Prostate gland (tissue), 2 donors: Measurements from ENCODE around the gene DDX47. TPM values are rescaled to one million over a fixed set of nuclear protein-coding genes. Genes with fewer than 3 reads are reported as not detected.
A peak's percentile ranks its signal among the peaks of the same experiment; 100 is the strongest.

Experiments
- DNase-seq: peaks from one replicate; pipeline ENCODE4 v3.0.0-alpha.2; 2019; ENCODE audit warnings: low spot score
- H3K27ac ChIP-seq, 2 donors: fragments of 200-600 bp; sonication (generic); 2 replicates each; pipeline ENCODE4 v1.5.1; 2017 to 2019
- H3K27me3 ChIP-seq: fragments of 200-600 bp; sonication (generic); replicated peaks from 2 replicates; pipeline ENCODE4 v1.5.1; 2019; ENCODE audit not compliant: insufficient read depth
- H3K36me3 ChIP-seq, 2 donors: fragments of 200-600 bp; sonication (generic); 1 replicate in 1 of 2; 2 replicates in 1 of 2; pipeline versions ENCODE4 v1.5.1 to v1.8.1; 2017 to 2019
- H3K4me1 ChIP-seq: fragments of 200-600 bp; sonication (generic); replicated peaks from 2 replicates; pipeline ENCODE4 v1.5.1; 2019
- H3K4me3 ChIP-seq, 2 donors: fragments of 200-600 bp; sonication (generic); 2 replicates each; pipeline ENCODE4 v1.5.1; 2017 to 2019
- H3K9me3 ChIP-seq: fragments of 200-600 bp; sonication (generic); 2 replicates; pipeline ENCODE4 v1.5.1; 2017
- CTCF ChIP-seq, 4 experiments: fragments of 200-600 bp in 2 of 4; fragments of 450-650 bp in 2 of 4; sonication (generic) in 2 of 4; IDR thresholded peaks; 1 replicate in 3 of 4; 2 replicates in 1 of 4; pipeline ENCODE4 v1.5.1; 2016 to 2019; ENCODE audit warnings: antibody characterized with exemption in 4 of 4, mild to moderate bottlenecking in 2 of 4, moderate library complexity in 2 of 4
- POLR2A ChIP-seq: fragments of 450-650 bp; IDR thresholded peaks from one replicate; pipeline ENCODE4 v1.6.1; 2016; ENCODE audit warnings: antibody characterized with exemption, mild to moderate bottlenecking
- POLR2AphosphoS5 ChIP-seq: sonication (generic); formaldehyde crosslinking; IDR thresholded peaks from one replicate; pipeline ENCODE4 v1.6.1; 2017; ENCODE audit warnings: antibody characterized with exemption
- WGBS: methylation state at CpG from one replicate; pipeline ENCODE4 v1.1.5; 2018; 5-methylcytosine and 5-hydroxymethylcytosine counted together
- intact Hi-C: fragments of 100-400 bp; cut with DNase I; formaldehyde crosslinking; loops from one replicate; pipeline ENCODE4 v1.14.2; 2022
- total RNA-seq, 2 donors: library from RNA; depleted of rRNA; stranded (reverse); fragments of >200 nt; gene quantifications; one replicate each; pipeline ENCODE4 v1.1.0, GENCODE V29; 2016

DDX47 gene
- 10 to 100 TPM; 44.6 to 74.8 TPM for total RNA-seq

- peak within 1 kb of the TSS; percentile 57 to 67 for H3K27ac ChIP-seq
- peaks cover 5% of the 10 kb centered on the region for H3K4me1 ChIP-seq
- peak within 1 kb of the TSS; percentile 54 to 73 for H3K4me3 ChIP-seq
- no peaks in the 10 kb centered on the region for H3K9me3 ChIP-seq
- TF ChIP-seq POLR2A (peak; percentile 43), CTCF (IDR thresholded peaks at IDR 0.05) (peak; percentile 83 to 99 (median 99)), POLR2AphosphoS5 (peak; percentile 97)
- no peaks in the 10 kb centered on the region for H3K27me3 ChIP-seq
- H3K36me3 ChIP-seq: no peaks in the 10 kb centered on the region
- 3% methylated on average over 35 of the region's 35 CpGs for WGBS
- intact Hi-C loops: no loop called here
- DNase-seq: peak; percentile 94
Measured at GRCh38 chr12:12813120-12814101, at the start of gene DDX47. Gene DDX47 (plus strand): TSS chr12:12813346. CDS start chr12:12813368, 22 bp downstream.

- no peak overlapping the region for H3K27ac ChIP-seq
- intact Hi-C loops: no loop called here
- no peak for TF ChIP-seq POLR2AphosphoS5
- TF ChIP-seq POLR2A: no peak
- H3K9me3 ChIP-seq: no peaks in the 10 kb centered on the region
- H3K4me3 ChIP-seq: no peak overlapping the region
- no peaks in the 10 kb centered on the region for H3K27me3 ChIP-seq
- no peaks in the 10 kb centered on the region for H3K4me1 ChIP-seq
- DNase-seq: no peak
- no peaks in the 10 kb centered on the region for H3K36me3 ChIP-seq
Measured at GRCh38 chr12:12764824-12765223, 48.3 kb upstream of the DDX47 start.

- intact Hi-C loops: no loop called here
- Histone ChIP-seq H3K4me3 (no peak overlapping the region), H3K9me3 (no peaks in the 10 kb centered on the region), H3K4me1 (no peaks in the 10 kb centered on the region), H3K36me3 (no peaks in the 10 kb centered on the region), H3K27ac (no peak overlapping the region), H3K27me3 (no peaks in the 10 kb centered on the region)
- no peak for TF ChIP-seq CTCF (IDR thresholded peaks at IDR 0.05)
- no peak for TF ChIP-seq POLR2AphosphoS5
- TF ChIP-seq POLR2A: no peak
- WGBS: 97% methylated on average over 6 of the region's 6 CpGs
- no peak for DNase-seq
Measured at GRCh38 chr12:12770262-12770661, 42.9 kb upstream of the DDX47 start.

DNA sequence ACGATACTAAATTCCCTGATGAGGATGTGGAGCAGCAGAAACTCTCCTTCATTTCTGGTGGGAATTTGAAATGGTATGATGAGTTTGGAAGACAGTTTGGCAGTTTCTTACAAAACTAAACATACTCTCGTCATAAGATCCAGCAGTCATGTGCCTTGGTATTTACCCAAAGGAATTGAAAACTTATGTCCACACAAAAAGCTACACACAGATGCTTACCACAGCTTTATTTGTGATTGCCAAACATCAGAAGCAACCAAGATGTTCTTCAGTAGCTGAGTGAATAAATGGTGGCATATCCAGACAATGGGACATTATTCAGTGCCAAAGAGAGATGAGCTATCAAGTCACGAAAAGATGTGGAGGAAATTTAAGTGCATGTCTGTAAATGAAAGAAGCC is 38.4 kb upstream of the DDX47 start:
- no peak overlapping the region for H3K27ac ChIP-seq
- WGBS: 38% methylated on average over 3 of the region's 3 CpGs
- no peak overlapping the region for H3K4me3 ChIP-seq
- no peaks in the 10 kb centered on the region for H3K9me3 ChIP-seq
- DNase-seq: peak; percentile 29
- TF ChIP-seq POLR2A: no peak
- TF ChIP-seq CTCF (IDR thresholded peaks at IDR 0.05): no peak
- TF ChIP-seq POLR2AphosphoS5: peak; percentile 82
- H3K27me3 ChIP-seq: no peaks in the 10 kb centered on the region
- no peaks in the 10 kb centered on the region for H3K36me3 ChIP-seq
- intact Hi-C loops: no loop called here
- H3K4me1 ChIP-seq: no peaks in the 10 kb centered on the region

DNA sequence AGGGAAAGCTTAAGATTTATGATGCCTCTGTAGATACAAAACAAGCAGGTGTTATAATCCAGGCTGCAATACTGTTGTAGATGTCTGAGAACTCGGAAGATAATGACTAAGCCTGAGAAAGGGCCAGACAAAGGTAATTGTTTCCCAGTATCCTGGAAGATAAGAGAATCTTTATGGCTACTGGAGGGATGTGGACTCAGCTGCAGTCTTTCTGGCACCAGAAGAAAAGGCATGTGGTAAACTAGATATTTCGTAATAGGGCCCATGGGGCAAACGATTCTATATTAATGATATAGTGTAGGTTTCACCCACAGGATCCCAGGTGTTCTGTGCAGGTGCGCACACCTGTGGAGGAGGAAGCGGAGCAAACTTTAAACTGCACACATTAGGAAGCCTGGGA is 36.9 kb upstream of the DDX47 start:
- Histone ChIP-seq H3K4me1 (no peaks in the 10 kb centered on the region), H3K36me3 (no peaks in the 10 kb centered on the region), H3K27me3 (no peaks in the 10 kb centered on the region), H3K4me3 (no peak overlapping the region), H3K9me3 (no peaks in the 10 kb centered on the region), H3K27ac (no peak overlapping the region)
- intact Hi-C loops: no loop called here
- TF ChIP-seq POLR2AphosphoS5 (peak; percentile 87), POLR2A (no peak), CTCF (IDR thresholded peaks at IDR 0.05) (no peak)
- peak; percentile 58 for DNase-seq
- 44% methylated on average over 5 of the region's 5 CpGs for WGBS
